Aorta (tissue), 5 donors: Measurements from ENCODE around the gene SESN1. TPM values are rescaled to one million over a fixed set of nuclear protein-coding genes. Genes with fewer than 3 reads are reported as not detected.

Source experiments
- ATAC-seq: fragments of 200-7000 bp; cut with Tn5 transposase; one replicate; pipeline ENCODE4 v1.9.1; 2022; ENCODE audit warnings: moderate library complexity; ENCODE audit not compliant: low FRiP score
- DNase-seq, 2 donors: peaks; one replicate each; pipeline ENCODE4 v3.0.0-alpha.2; 2020
- H3K27ac ChIP-seq, 2 donors: one replicate each; pipeline ENCODE4 v1.5.1; 2013; ENCODE audit warnings: low read length in 2 of 2, mild to moderate bottlenecking in 2 of 2, moderate library complexity in 2 of 2, control low read depth in 1 of 2, inconsistent platforms in 1 of 2, low read depth in 1 of 2
- H3K27me3 ChIP-seq, 2 donors: one replicate each; pipeline ENCODE4 v1.6.1; 2013; ENCODE audit warnings: control low read depth in 1 of 2, low read length in 1 of 2, mild to moderate bottlenecking in 1 of 2, moderate library complexity in 1 of 2; ENCODE audit not compliant: insufficient read depth in 2 of 2, control insufficient read depth in 1 of 2
- H3K36me3 ChIP-seq, 2 donors: one replicate each; pipeline ENCODE4 v1.6.1; 2013; ENCODE audit warnings: control low read depth in 1 of 2, low read length in 1 of 2, mild to moderate bottlenecking in 1 of 2; ENCODE audit not compliant: insufficient read depth in 2 of 2, control insufficient read depth in 1 of 2
- H3K4me1 ChIP-seq, 2 donors: one replicate each; pipeline ENCODE4 v1.6.1; 2013; ENCODE audit warnings: low read length in 2 of 2, control low read depth in 1 of 2, mild to moderate bottlenecking in 1 of 2, moderate library complexity in 1 of 2; ENCODE audit not compliant: insufficient read depth in 2 of 2, control insufficient read depth in 1 of 2
- H3K4me3 ChIP-seq, 2 donors: one replicate each; pipeline ENCODE4 v1.5.1; 2013; ENCODE audit warnings: low read length in 2 of 2, control low read depth in 1 of 2, mild to moderate bottlenecking in 1 of 2
- H3K9me3 ChIP-seq: one replicate; pipeline ENCODE4 v1.6.1; 2013; ENCODE audit warnings: mild to moderate bottlenecking, low read length; ENCODE audit not compliant: control insufficient read depth
- WGBS, 2 donors: extraction: QIAGEN DNeasy Blood & Tissue Kit; methylation state at CpG; one replicate each; pipeline ENCODE4 v1.1.7; 2013; 5-methylcytosine and 5-hydroxymethylcytosine counted together
- intact Hi-C, 2 donors: fragments of 100-400 bp; cut with DNase I; formaldehyde crosslinking; loops; one replicate each; pipeline versions ENCODE4 v1.14.2 to v1.15.0; 2022
- polyA plus RNA-seq, 2 donors: library from polyadenylated mRNA; stranded (reverse); fragments of 200-250 nt; gene quantifications; one replicate each; pipeline ENCODE4 v1.2.3, GENCODE V29; 2013
- total RNA-seq, 2 donors: library from RNA; stranded (reverse); fragmentation: NEBNext Ultra II Directional; extraction: Animal tissue kit (Norgen Biotek cat#: 25700); gene quantifications; one replicate each; pipeline ENCODE4 v1.2.1, GENCODE V29; 2021
- donor health status: healthy with polysubstance abuse.
- donor health status: Bipolar disorder and iron deficiency.
- donor health status: DM: no; HTN: no; CAD: no.
- donor health status: DM: no; HTN: no; CAD: no.
- donor health status: DM: yes; HTN: yes; CAD: no.

SESN1 gene
- total and polyA plus RNA-seq, 4 donors: 20.9 to 45.3 (median 31.6) TPM

DNA sequence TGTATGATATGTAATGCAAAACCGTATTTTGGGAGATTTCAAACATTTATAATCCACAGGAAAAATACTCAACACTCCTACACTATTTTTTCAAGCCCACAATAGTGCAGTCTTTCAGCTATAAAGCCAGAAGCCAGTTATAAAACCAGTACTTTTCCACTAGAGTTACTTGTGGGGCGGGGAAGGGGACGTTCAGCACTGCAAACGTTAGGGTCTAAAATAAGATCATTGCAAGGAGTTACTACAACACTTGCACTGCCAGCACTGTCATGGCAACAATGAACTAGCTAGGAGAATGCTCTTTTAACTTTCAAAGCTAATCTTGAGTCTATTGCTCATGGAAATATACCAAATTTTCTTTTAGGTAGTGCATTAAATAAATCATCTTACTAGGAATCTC, 14.7 kb downstream of the SESN1 start:
- Histone ChIP-seq H3K27me3 (no peaks in the 10 kb centered on the region), H3K27ac (no peak overlapping the region), H3K36me3 (no peaks in the 10 kb centered on the region), H3K9me3 (no peaks in the 10 kb centered on the region), H3K4me1 (peaks cover 3 to 12% of the 10 kb centered on the region in 2 donors), H3K4me3 (no peak overlapping the region)
- ATAC-seq (peak; percentile 87), DNase-seq (peak in 1 of 2 donors; percentile 80)
- intact Hi-C loops: loop anchor here in 1 of 2 donors (5.0 to 10.0 kb wide), 2 partner anchors 295 to 523 kb away; no protein-coding TSS in a partner anchor
- WGBS, 2 donors: 3 to 6% methylated on average over 4 of the region's 4 CpGs

DNA sequence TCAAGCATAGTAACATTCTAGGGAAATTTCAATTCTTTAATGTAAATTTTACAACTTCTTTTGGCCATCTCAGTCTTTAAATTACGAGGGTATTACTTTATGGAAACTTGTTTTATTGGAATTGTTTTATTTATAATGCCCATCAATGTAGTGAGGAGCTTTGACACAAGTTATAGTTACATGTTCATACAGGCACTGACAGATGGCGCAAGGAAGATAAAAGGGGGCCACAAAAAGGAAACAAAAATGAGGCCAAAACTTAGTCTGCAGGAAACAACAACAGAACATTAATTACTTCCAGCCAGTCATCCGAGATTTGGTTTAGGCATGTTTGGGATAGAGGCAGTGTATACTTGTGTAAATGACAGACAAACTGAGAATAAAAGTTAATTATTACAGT, 18.3 kb downstream of the SESN1 start:
- H3K4me1 ChIP-seq: peaks cover under 1 to 2% of the 10 kb centered on the region in 2 donors
- DNase-seq (no peak), ATAC-seq (no peak)
- 78 to 84% methylated on average over 3 of the region's 3 CpGs for WGBS, 2 donors
- no peak overlapping the region for H3K27ac ChIP-seq
- no peaks in the 10 kb centered on the region for H3K27me3 ChIP-seq
- H3K4me3 ChIP-seq: no peak overlapping the region
- H3K9me3 ChIP-seq: no peaks in the 10 kb centered on the region
- intact Hi-C loops: loop anchor here in 1 of 2 donors (5.0 to 10.0 kb wide), 2 partner anchors 292 to 519 kb away; no protein-coding TSS in a partner anchor
- no peaks in the 10 kb centered on the region for H3K36me3 ChIP-seq

DNA sequence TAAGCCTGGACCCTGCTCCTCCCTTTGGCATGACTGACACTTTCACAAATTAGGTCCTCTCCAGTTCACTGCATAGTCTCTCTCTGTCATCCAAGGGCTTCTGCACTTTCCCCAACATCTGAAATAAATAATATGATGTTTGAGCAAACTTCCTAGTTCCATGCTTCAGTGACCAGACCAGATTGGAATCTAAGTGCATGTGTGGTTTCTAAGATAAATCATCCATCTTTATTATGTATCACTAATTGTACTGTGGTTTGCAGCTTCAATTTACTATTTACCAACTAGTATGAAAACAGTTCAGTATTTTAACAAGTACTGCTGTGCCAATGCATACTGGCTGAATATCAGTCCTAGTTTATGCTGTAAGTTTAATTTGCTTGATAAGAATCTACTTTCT, 18.7 kb downstream of the SESN1 start:
- ATAC-seq (no peak), DNase-seq (no peak)
- H3K27ac ChIP-seq: no peak overlapping the region
- no peaks in the 10 kb centered on the region for H3K9me3 ChIP-seq
- no peak overlapping the region for H3K4me3 ChIP-seq
- no peaks in the 10 kb centered on the region for H3K36me3 ChIP-seq
- no peaks in the 10 kb centered on the region for H3K27me3 ChIP-seq
- intact Hi-C loops: loop anchor here in 1 of 2 donors (5.0 to 10.0 kb wide), 2 partner anchors 291 to 519 kb away; no protein-coding TSS in a partner anchor
- peaks cover 0 to 2% of the 10 kb centered on the region in 2 donors for H3K4me1 ChIP-seq

DNA sequence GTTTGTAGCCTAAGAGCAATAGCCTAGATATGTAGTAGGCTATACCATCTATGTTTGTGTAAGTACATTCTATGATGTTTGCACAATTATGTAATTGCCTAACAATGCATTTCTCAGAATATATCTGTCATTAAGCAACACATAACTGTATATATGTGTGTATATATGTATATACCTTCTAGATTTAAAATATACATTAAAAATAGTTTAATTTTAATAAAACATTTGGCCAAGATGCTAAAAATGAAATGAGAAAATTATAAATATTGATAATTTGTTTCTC, 20.6 kb downstream of the SESN1 start:
- Histone ChIP-seq H3K4me1 (peaks cover 0 to 2% of the 10 kb centered on the region in 2 donors), H3K36me3 (no peaks in the 10 kb centered on the region), H3K9me3 (no peaks in the 10 kb centered on the region), H3K27me3 (no peaks in the 10 kb centered on the region), H3K4me3 (no peak overlapping the region), H3K27ac (no peak overlapping the region)
- intact Hi-C loops: loop anchor here (5.0 to 10.0 kb wide), 3 partner anchors 67 to 289 kb away; no protein-coding TSS in a partner anchor
- ATAC-seq: no peak
- DNase-seq: no peak

DNA sequence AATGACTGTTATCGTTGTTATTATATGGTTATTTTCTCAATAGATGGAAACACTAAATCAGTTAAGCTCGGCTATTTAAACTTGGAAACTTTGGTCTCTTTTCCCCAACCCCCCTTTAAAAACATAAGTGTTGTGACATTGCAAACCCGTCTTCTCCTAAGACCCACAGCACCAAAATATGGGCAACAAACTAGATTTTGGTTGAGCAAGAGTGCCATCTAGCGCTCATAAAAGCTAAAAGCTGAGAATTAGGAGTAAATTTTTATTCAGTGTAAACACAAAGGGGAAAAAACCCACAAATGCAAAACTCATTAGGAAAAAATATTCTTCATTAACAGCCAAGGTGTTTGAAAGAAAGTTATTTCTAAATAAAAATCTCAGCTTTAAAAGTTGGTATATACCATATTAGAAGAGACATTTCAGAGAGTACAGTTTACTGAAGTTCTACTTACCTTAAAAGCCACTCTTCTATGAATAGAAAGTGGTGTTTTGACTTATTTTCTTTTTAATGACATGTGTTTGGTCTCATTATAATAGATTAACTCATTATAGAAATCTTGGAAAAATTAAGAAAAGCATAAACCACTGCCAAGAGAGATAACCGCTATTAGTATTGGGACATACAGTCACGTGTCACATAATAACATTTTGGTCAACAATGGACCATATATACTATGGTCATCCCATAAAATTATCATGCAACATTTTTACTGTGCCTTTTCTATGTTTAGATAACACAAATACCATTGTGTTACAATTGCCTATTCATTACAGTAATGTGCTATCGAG, 21.1 kb downstream of the SESN1 start:
- Histone ChIP-seq H3K9me3 (no peaks in the 10 kb centered on the region), H3K27me3 (no peaks in the 10 kb centered on the region), H3K4me3 (no peak overlapping the region), H3K27ac (no peak overlapping the region), H3K36me3 (no peaks in the 10 kb centered on the region), H3K4me1 (peaks cover 0 to 2% of the 10 kb centered on the region in 2 donors)
- DNase-seq: no peak
- intact Hi-C loops: loop anchor here (2.0 to 10.0 kb wide), 4 partner anchors 66 to 531 kb away; no protein-coding TSS in a partner anchor
- 45 to 46% methylated on average over 7 of the region's 7 CpGs for WGBS, 2 donors
- peak; percentile 78 for ATAC-seq

DNA sequence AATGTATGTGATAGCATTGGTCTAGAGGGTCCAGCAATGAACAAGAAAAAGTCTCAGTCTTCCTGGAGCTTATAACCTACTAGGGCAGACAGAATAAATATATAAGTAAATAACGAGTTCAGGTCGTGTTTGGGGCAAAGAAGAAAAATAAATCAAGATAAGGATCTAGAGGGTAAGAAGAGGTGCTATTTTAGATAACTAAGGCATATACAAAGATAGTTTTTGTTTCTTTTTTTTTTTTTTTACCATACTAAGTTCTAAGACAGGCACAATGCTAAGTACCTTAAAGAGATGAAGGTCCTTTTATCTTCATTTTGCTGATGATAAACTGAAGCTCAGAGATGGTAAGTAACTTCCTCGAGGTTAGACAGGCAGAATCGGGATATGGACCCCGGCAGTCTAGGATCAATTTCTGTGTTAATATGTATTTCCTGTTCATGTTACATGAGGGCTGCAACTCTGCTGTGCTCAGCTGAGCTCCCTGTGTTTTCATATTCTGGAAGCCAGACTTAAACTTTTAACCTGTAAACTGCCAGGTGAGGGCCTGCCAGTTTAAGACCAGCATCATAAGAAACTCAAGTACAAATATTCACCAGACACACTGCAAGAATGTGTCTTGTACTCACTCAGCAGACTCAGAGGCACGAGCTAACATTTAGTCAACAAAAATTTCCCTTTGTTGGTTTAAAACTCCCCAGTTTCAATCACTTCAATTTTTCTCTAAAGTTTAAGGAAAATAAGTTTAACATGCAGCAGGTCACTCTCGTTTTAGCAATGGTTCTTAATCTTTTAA, 23.3 kb downstream of the SESN1 start:
- WGBS, 2 donors: 39 to 41% methylated on average over 7 of the region's 7 CpGs
- H3K4me1 ChIP-seq: peaks cover 2 to 3% of the 10 kb centered on the region in 2 donors
- no peak for DNase-seq
- H3K36me3 ChIP-seq: no peaks in the 10 kb centered on the region
- H3K27me3 ChIP-seq: no peaks in the 10 kb centered on the region
- no peaks in the 10 kb centered on the region for H3K9me3 ChIP-seq
- H3K27ac ChIP-seq: no peak overlapping the region
- no peak for ATAC-seq
- intact Hi-C loops: loop anchor here (2.0 to 10.0 kb wide), 4 partner anchors 64 to 529 kb away; no protein-coding TSS in a partner anchor
- no peak overlapping the region for H3K4me3 ChIP-seq

DNA sequence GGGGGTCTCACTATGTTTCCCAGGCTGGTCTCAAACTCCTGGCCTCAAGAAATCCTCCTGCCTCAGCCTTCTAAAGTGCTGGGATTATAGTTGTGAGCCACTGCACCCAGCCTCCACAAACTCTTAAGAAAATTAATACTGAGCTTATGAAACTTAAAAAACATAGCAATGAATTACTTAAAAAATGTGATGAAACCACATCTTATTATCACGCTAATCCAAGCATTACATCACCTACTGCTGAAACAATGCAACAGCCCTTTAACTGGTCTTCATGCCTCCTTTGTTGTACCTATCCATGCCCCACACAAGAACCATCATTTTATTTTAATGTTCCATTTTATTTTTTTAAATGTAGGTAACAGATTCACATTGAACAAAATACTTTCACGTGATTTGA, 24.9 kb downstream of the SESN1 start:
- intact Hi-C loops: loop anchor here (2.0 to 10.0 kb wide), 4 partner anchors 62 to 527 kb away; no protein-coding TSS in a partner anchor

DNA sequence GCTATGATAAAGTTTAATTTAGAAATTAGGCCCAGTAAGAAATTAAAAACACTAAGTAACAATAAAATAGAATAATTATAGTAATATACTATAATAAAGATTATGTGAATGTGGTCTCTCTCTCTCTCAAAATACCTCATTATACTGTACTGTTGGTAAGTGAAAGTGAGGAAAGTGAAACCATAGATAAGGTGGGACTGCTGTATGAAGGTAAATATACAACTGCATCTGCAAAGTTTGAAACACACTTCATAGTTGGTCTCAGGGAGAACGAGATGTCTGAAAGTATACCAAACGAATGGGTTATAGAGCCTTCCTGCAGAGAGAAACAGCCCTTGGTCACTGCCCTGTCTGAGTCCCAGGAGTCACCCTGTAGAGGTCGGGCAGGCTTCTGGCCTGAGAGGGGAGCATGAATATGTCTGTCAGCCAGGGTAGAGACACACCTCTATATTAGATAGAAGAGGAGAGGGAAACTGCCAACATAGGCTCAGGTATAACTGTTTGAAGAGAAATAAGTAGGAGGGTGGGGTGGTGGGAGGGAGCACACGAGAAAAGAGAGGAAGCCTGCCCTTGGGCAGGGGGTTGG, 31.8 kb downstream of the SESN1 start:
- intact Hi-C loops: loop anchor here in 1 of 2 donors (5.0 kb wide), 1 partner anchor 231 kb away; no protein-coding TSS in a partner anchor
- Histone ChIP-seq H3K27ac (no peak overlapping the region), H3K4me3 (no peak overlapping the region), H3K4me1 (peaks cover 2 to 7% of the 10 kb centered on the region in 2 donors), H3K9me3 (no peaks in the 10 kb centered on the region), H3K27me3 (no peaks in the 10 kb centered on the region), H3K36me3 (no peaks in the 10 kb centered on the region)
- DNase-seq (no peak), ATAC-seq (no peak)
- 90 to 96% methylated on average over 4 of the region's 4 CpGs for WGBS, 2 donors

More for the DNA sequence above, 24.9 kb downstream of the SESN1 start:
- H3K36me3 ChIP-seq: no peaks in the 10 kb centered on the region
- H3K4me1 ChIP-seq: peaks cover 2 to 3% of the 10 kb centered on the region in 2 donors
- no peaks in the 10 kb centered on the region for H3K27me3 ChIP-seq
- ATAC-seq (no peak), DNase-seq (no peak)
- no peak overlapping the region for H3K27ac ChIP-seq
- no peak overlapping the region for H3K4me3 ChIP-seq
- WGBS, 2 donors: 92 to 94% methylated on average over 2 of the region's 2 CpGs
- no peaks in the 10 kb centered on the region for H3K9me3 ChIP-seq
